ENCODE data around the gene CNGB1. TPM values are rescaled to one million over a fixed set of nuclear protein-coding genes. Genes with fewer than 3 reads are reported as not detected.

CNGB1 gene
- total RNA-seq, 2 donors from 2014 or later, result 0.34 TPM; not detected in 1

DNA sequence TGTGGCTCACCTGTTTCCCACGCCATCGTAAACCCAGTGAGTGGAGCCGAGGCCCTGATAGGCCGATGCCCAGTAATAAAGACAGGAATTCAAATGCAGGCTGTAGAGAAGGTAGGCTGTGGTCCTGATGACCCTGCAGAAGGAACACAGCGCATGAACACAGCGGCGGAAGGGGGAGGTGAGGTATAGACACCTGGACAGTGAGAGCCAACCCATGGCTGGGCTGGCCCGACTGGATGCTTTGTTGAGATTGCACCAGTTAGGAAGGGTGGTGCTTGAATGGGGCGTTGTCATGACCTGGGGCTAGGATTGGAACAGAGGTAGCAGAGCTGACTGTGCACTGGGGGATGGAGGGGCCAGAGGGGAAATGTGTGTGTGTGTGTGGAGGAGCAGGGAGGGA, 59.2 kb downstream of the CNGB1 start:
- intact Hi-C loops (cut with DNase I), result no loop called here

DNA sequence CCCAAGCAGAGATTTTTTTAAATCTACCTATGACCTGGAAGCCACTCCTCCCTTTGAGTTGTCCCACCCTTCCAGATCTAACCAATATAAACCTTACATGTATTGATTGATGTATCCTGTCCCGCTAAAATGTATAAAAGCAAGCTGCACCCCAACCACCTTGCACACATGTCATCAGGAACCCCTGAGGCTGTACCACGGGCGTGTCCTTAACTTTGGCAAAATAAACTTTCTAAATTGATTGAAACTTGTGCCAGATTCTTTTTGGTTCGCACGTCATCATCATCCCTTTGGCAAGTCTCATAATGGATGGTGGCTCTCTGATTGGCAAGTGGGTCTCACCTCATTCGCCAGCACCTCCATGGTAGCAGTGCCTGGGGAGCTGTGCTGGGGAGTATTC, 60.2 kb downstream of the CNGB1 start:
- DNase-seq (ENCODE audit: low spot score), result no peak
- intact Hi-C loops (cut with DNase I), result no loop called here
- Histone ChIP-seq H3K27me3 (replicated peaks; ENCODE audit: insufficient read depth) (no peaks in the 10 kb centered on the region), H3K4me1 (replicated peaks) (no peaks in the 10 kb centered on the region), H3K4me3 (no peak overlapping the region), H3K9me3 (no peaks in the 10 kb centered on the region), H3K27ac (no peak overlapping the region), H3K36me3 (no peaks in the 10 kb centered on the region)
- whole genome bisulfite sequencing, result 84% methylated on average over 6 of the region's 6 CpGs
- TF ChIP-seq CTCF (IDR thresholded peaks at IDR 0.05) (no peak), POLR2A (IDR thresholded peaks at IDR 0.05) (no peak), POLR2AphosphoS5 (IDR thresholded peaks at IDR 0.05) (no peak)

More for the DNA sequence above, 59.2 kb downstream of the CNGB1 start:
- H3K9me3 ChIP-seq, result no peaks in the 10 kb centered on the region
- DNase-seq (ENCODE audit: low spot score), result no peak
- no peaks in the 10 kb centered on the region for H3K27me3 ChIP-seq (replicated peaks; ENCODE audit: insufficient read depth)
- 79% methylated on average over 9 of the region's 9 CpGs for WGBS
- H3K4me1 ChIP-seq (replicated peaks), result no peaks in the 10 kb centered on the region
- H3K27ac ChIP-seq, result no peak overlapping the region
- no peak overlapping the region for H3K4me3 ChIP-seq
- TF ChIP-seq POLR2A (IDR thresholded peaks at IDR 0.05), result no peak
- TF ChIP-seq CTCF (IDR thresholded peaks at IDR 0.05), result no peak
- no peak for TF ChIP-seq POLR2AphosphoS5 (IDR thresholded peaks at IDR 0.05)
- no peaks in the 10 kb centered on the region for H3K36me3 ChIP-seq

GRCh38 chr16:57908409-57908987, 62.4 kb downstream of the CNGB1 start:
- Histone ChIP-seq H3K27ac (no peak overlapping the region), H3K4me3 (no peak overlapping the region), H3K27me3 (replicated peaks; ENCODE audit: insufficient read depth) (peaks cover 1% of the 10 kb centered on the region), H3K9me3 (no peaks in the 10 kb centered on the region), H3K36me3 (no peaks in the 10 kb centered on the region), H3K4me1 (replicated peaks) (no peaks in the 10 kb centered on the region)
- TF ChIP-seq POLR2AphosphoS5 (IDR thresholded peaks at IDR 0.05) (no peak), CTCF (IDR thresholded peaks at IDR 0.05) (no peak), POLR2A (IDR thresholded peaks at IDR 0.05) (no peak)
- no peak for DNase-seq (ENCODE audit: low spot score)
- intact Hi-C loops (cut with DNase I), result loop anchor here (10.0 kb wide), 1 partner anchor 216 kb away; the partner anchor contains the start of gene CFAP20
- 77% methylated on average over 12 of the region's 12 CpGs for WGBS

- no peak for DNase-seq (ENCODE audit: low spot score)
- TF ChIP-seq POLR2A (IDR thresholded peaks at IDR 0.05) (no peak), CTCF (IDR thresholded peaks at IDR 0.05) (peak in 2 of 4 experiments; percentile 47 to 60)
- H3K4me1 ChIP-seq (replicated peaks), result no peaks in the 10 kb centered on the region
- peaks cover 2% of the 10 kb centered on the region for H3K27me3 ChIP-seq (replicated peaks; ENCODE audit: insufficient read depth)
- no peaks in the 10 kb centered on the region for H3K9me3 ChIP-seq
- no peaks in the 10 kb centered on the region for H3K36me3 ChIP-seq
- no peak overlapping the region for H3K4me3 ChIP-seq
- intact Hi-C loops (cut with DNase I), result loop anchor here (10.0 kb wide), 1 partner anchor 218 kb away; the partner anchor contains the start of gene CFAP20
- no peak overlapping the region for H3K27ac ChIP-seq
- 35% methylated on average over 28 of the region's 28 CpGs for WGBS
These were observed 64.3 kb downstream of the CNGB1 start for GRCh38 chr16:57906382-57907316.

All from prostate gland (tissue), 2 donors.